ENCODE measurements around the gene COMMD4.

Gene COMMD4

DNA sequence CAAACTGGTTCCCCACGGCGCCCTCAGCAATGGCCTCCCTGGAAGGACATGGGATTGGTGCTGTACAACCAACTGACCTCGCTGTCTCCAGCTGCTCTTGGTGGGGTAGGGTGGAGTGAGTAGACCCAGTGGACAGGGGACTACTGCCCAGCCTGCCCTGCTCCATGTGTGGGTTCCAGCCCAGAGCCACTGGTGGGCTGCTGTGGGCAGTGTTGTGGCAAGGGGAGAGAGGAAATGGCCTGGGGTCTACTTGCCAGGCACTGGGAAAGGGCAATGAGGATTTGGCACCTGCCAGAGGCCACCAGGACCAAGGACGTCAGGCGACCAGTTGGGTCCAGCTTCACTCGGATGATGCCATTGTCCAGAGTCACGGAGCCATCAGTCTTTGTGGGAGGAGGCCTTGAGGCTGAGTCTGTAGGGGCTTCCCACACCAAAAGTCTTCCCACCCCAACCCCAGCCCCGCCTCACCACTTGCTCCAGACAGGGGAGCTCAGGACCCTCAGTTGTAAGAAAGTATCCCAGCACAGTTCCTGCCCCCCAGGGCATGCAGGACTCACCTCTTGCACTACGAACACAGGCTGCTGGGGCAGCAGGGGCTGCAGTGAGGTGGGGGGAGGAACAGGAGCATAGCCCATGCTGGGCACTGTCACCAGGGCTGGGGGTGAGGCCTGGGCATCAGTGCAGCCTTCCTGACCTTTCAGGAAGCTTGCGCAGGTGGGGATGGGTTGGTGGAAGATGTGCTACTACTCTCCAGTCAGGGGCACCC is 23.1 kb downstream of the COMMD4 start:
- Histone ChIP-seq H3K36me3 (ENCODE audit: control insufficient read depth, insufficient read depth, low read length) (peaks cover 45% of the 10 kb centered on the region), H3K4me3 (replicated peaks; ENCODE audit: low read depth, low read length) (no peak overlapping the region), H3K27me3 (replicated peaks; ENCODE audit: control insufficient read depth, insufficient read depth, low read length) (no peaks in the 10 kb centered on the region)
- TF ChIP-seq, protein P1, sequence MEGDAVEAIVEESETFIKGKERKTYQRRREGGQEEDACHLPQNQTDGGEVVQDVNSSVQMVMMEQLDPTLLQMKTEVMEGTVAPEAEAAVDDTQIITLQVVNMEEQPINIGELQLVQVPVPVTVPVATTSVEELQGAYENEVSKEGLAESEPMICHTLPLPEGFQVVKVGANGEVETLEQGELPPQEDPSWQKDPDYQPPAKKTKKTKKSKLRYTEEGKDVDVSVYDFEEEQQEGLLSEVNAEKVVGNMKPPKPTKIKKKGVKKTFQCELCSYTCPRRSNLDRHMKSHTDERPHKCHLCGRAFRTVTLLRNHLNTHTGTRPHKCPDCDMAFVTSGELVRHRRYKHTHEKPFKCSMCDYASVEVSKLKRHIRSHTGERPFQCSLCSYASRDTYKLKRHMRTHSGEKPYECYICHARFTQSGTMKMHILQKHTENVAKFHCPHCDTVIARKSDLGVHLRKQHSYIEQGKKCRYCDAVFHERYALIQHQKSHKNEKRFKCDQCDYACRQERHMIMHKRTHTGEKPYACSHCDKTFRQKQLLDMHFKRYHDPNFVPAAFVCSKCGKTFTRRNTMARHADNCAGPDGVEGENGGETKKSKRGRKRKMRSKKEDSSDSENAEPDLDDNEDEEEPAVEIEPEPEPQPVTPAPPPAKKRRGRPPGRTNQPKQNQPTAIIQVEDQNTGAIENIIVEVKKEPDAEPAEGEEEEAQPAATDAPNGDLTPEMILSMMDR (IDR thresholded peaks at IDR 0.05; ENCODE audit: insufficient read depth, low read length, poor library complexity, severe bottlenecking) = no peak
- no peak for DNase-seq (ENCODE audit: extremely low read depth, insufficient read length)

DNA sequence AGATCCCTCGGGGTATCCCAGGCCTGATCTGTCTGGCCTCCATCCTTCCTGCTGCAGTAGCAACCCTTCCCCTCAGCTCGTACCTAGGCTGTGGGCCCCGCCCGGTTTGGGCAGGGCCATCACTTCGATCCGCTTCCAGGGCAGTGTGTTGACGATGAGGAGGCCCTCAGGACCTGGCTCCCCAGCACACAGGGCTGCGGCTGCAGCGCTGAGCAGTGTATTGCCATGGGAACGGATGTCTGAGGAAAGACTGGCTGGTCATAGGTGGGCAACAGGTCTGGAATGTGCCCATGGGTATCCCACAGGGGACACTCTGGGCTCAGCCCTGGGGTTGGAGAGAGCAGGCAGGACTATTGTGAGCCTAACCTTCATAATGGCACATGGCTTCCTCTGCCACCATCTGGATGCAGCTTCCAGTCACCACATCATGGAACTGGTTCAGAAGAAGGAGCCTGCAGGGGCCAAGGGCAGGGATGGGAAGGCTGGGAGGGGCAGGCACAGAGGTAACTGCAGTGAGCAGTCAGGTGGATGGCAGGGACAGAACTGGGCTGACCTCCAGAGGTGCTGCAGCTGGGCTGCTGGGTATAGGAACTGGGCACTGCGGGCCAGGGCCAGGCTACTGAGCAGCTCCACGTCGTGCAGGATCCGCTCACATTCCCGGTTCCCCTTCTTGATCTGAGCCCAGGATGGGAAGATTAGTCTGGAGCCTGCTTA is 23.8 kb downstream of the COMMD4 start:
- Histone ChIP-seq H3K27me3 (replicated peaks; ENCODE audit: control insufficient read depth, insufficient read depth, low read length) (no peaks in the 10 kb centered on the region), H3K4me3 (replicated peaks; ENCODE audit: low read depth, low read length) (no peak overlapping the region), H3K36me3 (ENCODE audit: control insufficient read depth, insufficient read depth, low read length) (peaks cover 50% of the 10 kb centered on the region)
- DNase-seq (ENCODE audit: extremely low read depth, insufficient read length) = no peak
- TF ChIP-seq, protein P1 (IDR thresholded peaks at IDR 0.05; ENCODE audit: insufficient read depth, low read length, poor library complexity, severe bottlenecking) = no peak

DNA sequence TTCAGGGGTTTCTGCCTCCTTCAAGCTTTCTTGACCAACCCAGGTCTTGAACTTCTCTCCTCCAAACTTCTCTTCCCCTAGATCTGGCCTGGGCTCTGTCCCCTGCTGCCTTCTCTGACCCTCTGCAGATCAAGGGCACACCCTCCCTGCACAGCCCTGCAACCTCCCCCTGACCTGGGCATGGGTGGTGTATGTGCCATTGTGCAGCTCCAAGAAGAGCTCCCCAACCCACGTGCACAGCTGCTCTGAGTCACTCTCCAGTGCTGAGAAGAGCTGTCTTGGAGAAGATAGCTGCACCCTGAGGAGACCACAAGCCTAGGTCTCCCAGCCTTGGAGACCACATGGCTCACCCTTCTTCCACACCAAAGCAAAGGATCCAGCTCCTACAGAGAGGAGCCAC is 24.5 kb downstream of the COMMD4 start:
- Histone ChIP-seq H3K4me3 (replicated peaks; ENCODE audit: low read depth, low read length) (no peak overlapping the region), H3K27me3 (replicated peaks; ENCODE audit: control insufficient read depth, insufficient read depth, low read length) (no peaks in the 10 kb centered on the region), H3K36me3 (ENCODE audit: control insufficient read depth, insufficient read depth, low read length) (peaks cover 50% of the 10 kb centered on the region)
- TF ChIP-seq, protein P1 (IDR thresholded peaks at IDR 0.05; ENCODE audit: insufficient read depth, low read length, poor library complexity, severe bottlenecking) = no peak
- no peak for DNase-seq (ENCODE audit: extremely low read depth, insufficient read length)

DNA sequence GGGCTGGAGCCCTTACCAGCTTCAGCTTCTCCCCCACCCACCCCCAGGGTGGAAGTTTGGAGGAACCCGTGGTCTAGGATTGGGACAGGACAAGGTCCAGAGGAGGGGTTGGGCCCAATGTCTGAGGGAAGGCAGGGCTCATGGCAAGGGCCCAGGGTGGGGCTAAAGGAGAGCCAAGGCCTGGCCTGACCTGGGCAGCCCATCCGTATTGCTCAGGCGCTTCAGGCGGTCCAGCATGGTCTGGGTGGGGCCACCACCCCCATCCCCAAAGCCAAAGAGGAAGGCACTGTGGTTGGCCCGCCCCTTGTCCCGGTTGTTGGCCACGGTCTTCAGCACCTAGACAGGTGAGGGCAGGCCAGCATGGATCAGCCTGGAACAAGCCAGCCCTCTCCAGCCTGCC is 25.0 kb downstream of the COMMD4 start:
- Histone ChIP-seq H3K36me3 (ENCODE audit: control insufficient read depth, insufficient read depth, low read length) (peaks cover 48% of the 10 kb centered on the region), H3K4me3 (replicated peaks; ENCODE audit: low read depth, low read length) (no peak overlapping the region), H3K27me3 (replicated peaks; ENCODE audit: control insufficient read depth, insufficient read depth, low read length) (no peaks in the 10 kb centered on the region)
- DNase-seq (ENCODE audit: extremely low read depth, insufficient read length) = no peak
- TF ChIP-seq, protein P1 (IDR thresholded peaks at IDR 0.05; ENCODE audit: insufficient read depth, low read length, poor library complexity, severe bottlenecking) = no peak

DNA sequence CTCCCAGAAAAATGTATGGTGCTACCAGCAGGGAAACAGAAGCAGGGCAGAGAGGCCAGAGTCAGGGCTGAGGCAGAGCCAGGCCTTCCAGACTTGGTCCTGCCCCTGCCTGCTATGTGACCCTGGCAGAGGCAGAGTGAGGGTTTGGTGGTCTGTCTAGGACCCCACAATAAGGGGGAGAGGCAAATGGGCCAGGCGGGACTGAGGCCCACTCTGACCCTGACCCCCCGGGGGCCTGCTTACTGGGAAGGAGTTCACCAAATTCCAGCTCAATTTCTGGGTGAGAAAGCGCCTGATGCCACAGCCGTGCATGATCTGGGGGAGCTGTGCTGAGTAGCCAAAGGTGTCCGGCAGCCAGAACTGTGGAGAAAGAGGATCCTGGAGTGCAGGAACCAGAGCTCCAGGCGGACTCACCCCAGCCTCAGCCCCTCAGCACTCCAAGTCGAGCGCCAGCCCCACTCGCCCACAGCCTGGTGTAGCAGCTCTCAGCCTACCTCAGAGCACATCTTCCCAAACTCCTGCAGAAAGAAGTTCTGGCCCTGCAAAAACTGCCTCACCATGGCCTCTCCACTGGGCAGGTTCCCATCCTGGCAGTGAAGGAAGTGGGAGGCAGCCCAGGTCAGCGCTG is 25.6 kb downstream of the COMMD4 start:
- H3K36me3 ChIP-seq (ENCODE audit: control insufficient read depth, insufficient read depth, low read length) = peaks cover 47% of the 10 kb centered on the region

More for the DNA sequence above, 25.6 kb downstream of the COMMD4 start:
- TF ChIP-seq, protein P1 (IDR thresholded peaks at IDR 0.05; ENCODE audit: insufficient read depth, low read length, poor library complexity, severe bottlenecking) = no peak
- DNase-seq (ENCODE audit: extremely low read depth, insufficient read length) = no peak
- Histone ChIP-seq H3K27me3 (replicated peaks; ENCODE audit: control insufficient read depth, insufficient read depth, low read length) (no peaks in the 10 kb centered on the region), H3K4me3 (replicated peaks; ENCODE audit: low read depth, low read length) (no peak overlapping the region)

All from GM06990 (cell line).